Right lobe of liver (tissue), 6 donors: Measurements from ENCODE around the gene RXFP3. TPM values are rescaled to one million over a fixed set of nuclear protein-coding genes. Genes with fewer than 3 reads are reported as not detected.

Experiments
- ATAC-seq, 4 donors: fragments of 200-7000 bp; cut with Tn5 transposase; one replicate each; pipeline ENCODE4 v1.9.1; 2020; ENCODE audit warnings: mild to moderate bottlenecking in 4 of 4, moderate library complexity in 4 of 4
- DNase-seq, 3 donors: peaks; one replicate each; pipeline ENCODE4 v3.0.0-alpha.2; 2020
- H3K27ac ChIP-seq, 3 donors: fragments of 200-600 bp; one replicate each; pipeline ENCODE4 v1.8.0; 2022
- H3K27me3 ChIP-seq, 2 donors: fragments of 200-600 bp; one replicate each; pipeline ENCODE4 v1.8.0; 2022
- H3K36me3 ChIP-seq, 4 donors: fragments of 200-600 bp; sonication (generic) in 1 of 4; one replicate each; pipeline versions ENCODE4 v1.5.1 to v1.8.0; 2017 to 2022; ENCODE audit warnings: control low read depth in 1 of 4
- H3K4me1 ChIP-seq, 4 donors: fragments of 200-600 bp; sonication (generic) in 1 of 4; one replicate each; pipeline versions ENCODE4 v1.5.1 to v1.8.0; 2017 to 2022; ENCODE audit warnings: control low read depth in 1 of 4
- H3K4me3 ChIP-seq, 3 donors: fragments of 200-600 bp; one replicate each; pipeline ENCODE4 v1.8.0; 2022
- H3K9me3 ChIP-seq, 4 donors: fragments of 200-600 bp; sonication (generic) in 1 of 4; one replicate each; pipeline versions ENCODE4 v1.5.1 to v1.8.0; 2017 to 2022; ENCODE audit warnings: control low read depth in 1 of 4
- POLR2A ChIP-seq: fragments of 450-650 bp; IDR thresholded peaks from one replicate; pipeline ENCODE4 v1.6.1; 2017; ENCODE audit warnings: antibody characterized with exemption, mild to moderate bottlenecking
- WGBS: methylation state at CpG from one replicate; pipeline ENCODE4 v1.1.6; 2018; ENCODE audit warnings: low coverage, low lambda C conversion rate; ENCODE audit not compliant: insufficient coverage; ENCODE audit errors: missing lambda C conversion rate; 5-methylcytosine and 5-hydroxymethylcytosine counted together
- intact Hi-C, 2 donors: fragments of 100-400 bp; cut with DNase I; formaldehyde crosslinking; loops; one replicate each; pipeline versions ENCODE4 v1.11.2 to v1.14.1; 2022
- total RNA-seq, 6 experiments: library from RNA; depleted of rRNA in 2 of 6; stranded (reverse); fragments of >200 nt in 2 of 6; fragmentation: NEBNext Ultra II Directional in 3 of 6; extraction: Animal tissue kit (Norgen Biotek cat#: 25700) in 3 of 6; gene quantifications; one replicate each; pipeline versions ENCODE4 v1.1.0 to v1.2.4, GENCODE V29; 2016 to 2023
- TF ChIP-seq, protein P1 (sequence below), 4 donors: fragments of 200-600 bp in 3 of 4; fragments of 450-650 bp in 1 of 4; IDR thresholded peaks; one replicate each; pipeline versions ENCODE4 v1.5.1 to v1.8.0; 2016 to 2022; ENCODE audit warnings: antibody characterized with exemption in 4 of 4, mild to moderate bottlenecking in 2 of 4
- donor health status: DM: no; HTN: yes; CAD: no.
- donor health status: DM: no; HTN: no; CAD: no.
- donor health status: DM: no; HTN: no; CAD: no.
- donor health status: DM: no; HTN: yes; CAD: no.
- donor health status: DM: no; HTN: yes; CAD: no.

Gene RXFP3
- total RNA-seq, 6 experiments from 2014 or later: not detected

DNA sequence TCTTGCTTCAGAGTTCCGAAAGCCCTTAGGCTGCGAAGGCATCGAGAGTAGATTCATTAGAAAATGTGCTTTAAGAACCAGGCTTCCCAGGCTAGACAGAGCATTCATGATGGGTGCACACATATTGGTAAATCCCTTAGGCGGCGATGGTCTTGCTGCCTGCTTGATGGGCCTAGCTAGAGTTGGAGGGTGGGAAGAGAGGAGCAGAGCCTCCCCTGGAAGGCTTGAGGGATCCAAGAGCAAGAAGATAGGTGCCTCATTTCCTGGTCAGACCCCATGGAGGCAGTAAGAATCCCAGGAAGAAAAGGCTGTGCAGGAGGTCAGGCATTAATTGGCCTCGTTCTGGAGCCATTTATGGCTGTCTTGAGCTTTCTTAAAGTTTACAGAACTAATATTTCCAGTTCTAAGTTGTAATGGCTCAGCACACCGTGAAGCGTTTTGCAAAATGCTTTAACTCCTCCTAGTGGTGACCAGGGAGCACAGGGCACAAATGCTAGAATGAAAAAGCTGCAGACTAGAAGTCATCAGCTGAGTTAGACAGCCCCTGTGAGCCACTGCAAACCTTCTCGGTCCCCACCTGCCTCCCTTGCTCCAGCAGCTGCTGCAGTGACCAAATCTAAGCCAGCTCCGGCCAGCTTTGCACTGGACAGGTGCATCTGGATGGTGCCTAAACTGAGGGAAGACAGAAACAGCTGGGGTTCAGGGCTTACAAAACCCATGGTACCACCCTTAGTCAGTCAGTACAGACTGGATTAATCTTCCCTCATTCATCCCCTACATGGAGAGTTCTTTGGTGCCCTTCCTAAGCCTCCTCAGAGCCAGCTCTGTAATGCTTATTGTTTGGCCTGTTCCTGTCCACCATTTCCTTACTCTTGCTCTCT lies 33.6 kb downstream of the RXFP3 start:
- intact Hi-C loops: no loop called here
- TF ChIP-seq, protein P1, sequence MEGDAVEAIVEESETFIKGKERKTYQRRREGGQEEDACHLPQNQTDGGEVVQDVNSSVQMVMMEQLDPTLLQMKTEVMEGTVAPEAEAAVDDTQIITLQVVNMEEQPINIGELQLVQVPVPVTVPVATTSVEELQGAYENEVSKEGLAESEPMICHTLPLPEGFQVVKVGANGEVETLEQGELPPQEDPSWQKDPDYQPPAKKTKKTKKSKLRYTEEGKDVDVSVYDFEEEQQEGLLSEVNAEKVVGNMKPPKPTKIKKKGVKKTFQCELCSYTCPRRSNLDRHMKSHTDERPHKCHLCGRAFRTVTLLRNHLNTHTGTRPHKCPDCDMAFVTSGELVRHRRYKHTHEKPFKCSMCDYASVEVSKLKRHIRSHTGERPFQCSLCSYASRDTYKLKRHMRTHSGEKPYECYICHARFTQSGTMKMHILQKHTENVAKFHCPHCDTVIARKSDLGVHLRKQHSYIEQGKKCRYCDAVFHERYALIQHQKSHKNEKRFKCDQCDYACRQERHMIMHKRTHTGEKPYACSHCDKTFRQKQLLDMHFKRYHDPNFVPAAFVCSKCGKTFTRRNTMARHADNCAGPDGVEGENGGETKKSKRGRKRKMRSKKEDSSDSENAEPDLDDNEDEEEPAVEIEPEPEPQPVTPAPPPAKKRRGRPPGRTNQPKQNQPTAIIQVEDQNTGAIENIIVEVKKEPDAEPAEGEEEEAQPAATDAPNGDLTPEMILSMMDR (IDR thresholded peaks at IDR 0.05): peak; percentile 20 to 64 (median 48)
- no peak for TF ChIP-seq POLR2A
- Histone ChIP-seq H3K4me3 (no peak overlapping the region), H3K4me1 (no peaks in the 10 kb centered on the region), H3K27ac (no peak overlapping the region), H3K36me3 (no peaks in the 10 kb centered on the region), H3K27me3 (no peaks in the 10 kb centered on the region), H3K9me3 (no peaks in the 10 kb centered on the region)
- 69% methylated on average over 8 of the region's 10 CpGs for WGBS
- peak; percentile 59 to 69 (median 66) for ATAC-seq
- no peak for DNase-seq

DNA sequence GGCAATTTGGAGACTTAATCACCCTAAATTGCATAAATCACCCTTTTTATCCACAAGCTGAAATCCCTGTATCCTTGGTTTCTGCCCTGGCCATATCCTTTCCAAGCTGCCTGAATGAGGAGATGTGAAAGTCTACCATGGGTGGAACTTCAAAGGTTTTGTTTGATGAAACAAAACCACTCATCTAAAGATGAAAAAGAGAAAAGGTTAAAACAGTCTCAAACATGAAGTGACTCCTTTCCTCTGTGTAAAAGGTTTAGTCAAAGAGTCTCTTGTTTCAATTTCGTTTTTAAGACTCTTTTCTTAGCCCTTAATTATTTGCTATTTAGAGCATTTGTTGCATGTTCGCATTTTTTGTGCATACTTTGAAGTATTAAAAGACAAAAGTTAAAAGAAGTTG lies 37.1 kb downstream of the RXFP3 start:
- TF ChIP-seq POLR2A: no peak
- TF ChIP-seq, protein P1 (IDR thresholded peaks at IDR 0.05): no peak
- intact Hi-C loops: no loop called here

DNA sequence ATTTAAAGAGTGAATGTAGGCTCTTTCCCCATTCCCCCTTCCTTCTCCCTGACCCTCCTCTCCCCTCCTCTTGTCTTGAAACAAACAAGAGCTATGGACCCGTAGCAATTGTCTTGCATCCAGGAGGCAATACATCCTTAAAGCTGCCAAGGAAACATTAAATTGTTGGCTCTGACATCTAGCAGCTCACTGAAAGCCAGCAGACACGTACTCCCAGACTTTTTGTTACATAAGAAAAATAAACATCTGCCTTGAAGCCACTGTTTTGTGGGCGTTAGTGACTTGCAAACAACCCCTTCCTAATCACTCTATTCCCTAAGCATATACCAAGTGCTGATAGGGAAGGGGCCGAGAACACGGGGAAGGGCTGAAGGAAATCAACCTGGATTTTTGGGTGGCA lies 39.7 kb downstream of the RXFP3 start:
- Histone ChIP-seq H3K27ac (no peak overlapping the region), H3K4me3 (no peak overlapping the region), H3K27me3 (no peaks in the 10 kb centered on the region), H3K36me3 (no peaks in the 10 kb centered on the region), H3K4me1 (no peaks in the 10 kb centered on the region), H3K9me3 (no peaks in the 10 kb centered on the region)
- 54% methylated on average over 5 of the region's 5 CpGs for WGBS
- ATAC-seq: no peak
- no peak for TF ChIP-seq POLR2A
- TF ChIP-seq, protein P1 (IDR thresholded peaks at IDR 0.05): no peak
- intact Hi-C loops: no loop called here
- no peak for DNase-seq

More for the DNA sequence above, 37.1 kb downstream of the RXFP3 start:
- DNase-seq: no peak
- Histone ChIP-seq H3K9me3 (no peaks in the 10 kb centered on the region), H3K27ac (no peak overlapping the region), H3K36me3 (no peaks in the 10 kb centered on the region), H3K4me1 (no peaks in the 10 kb centered on the region), H3K4me3 (no peak overlapping the region), H3K27me3 (no peaks in the 10 kb centered on the region)
- ATAC-seq: no peak
- 69% methylated on average over 2 of the region's 2 CpGs for WGBS

DNA sequence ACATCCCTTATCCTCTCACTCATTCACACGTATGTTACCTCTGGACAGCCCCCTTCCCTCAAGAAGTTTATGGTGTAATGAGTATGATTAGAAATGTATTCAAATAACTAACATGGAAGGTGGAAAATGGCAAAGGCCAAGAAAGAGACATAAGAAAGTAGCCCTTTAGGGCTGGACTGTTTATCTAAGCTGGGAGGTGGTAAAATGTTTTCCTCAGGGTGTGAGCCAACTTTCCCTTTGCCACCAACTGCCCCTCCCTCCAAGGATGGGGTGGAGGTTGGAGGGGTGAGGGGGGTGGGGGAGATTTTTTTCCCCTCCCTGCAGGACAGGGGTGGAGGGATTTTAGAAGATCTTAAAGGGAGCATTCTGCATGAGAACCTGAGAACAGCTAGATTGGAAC lies 40.1 kb downstream of the RXFP3 start:
- no peaks in the 10 kb centered on the region for H3K9me3 ChIP-seq
- intact Hi-C loops: no loop called here
- H3K27ac ChIP-seq: no peak overlapping the region
- WGBS: 65% methylated on average over 1 of the region's 1 CpG
- peaks cover 0 to 4% (median 0%) of the 10 kb centered on the region in 4 donors for H3K4me1 ChIP-seq
- DNase-seq (no peak), ATAC-seq (no peak)
- no peaks in the 10 kb centered on the region for H3K36me3 ChIP-seq
- H3K4me3 ChIP-seq: no peak overlapping the region
- no peaks in the 10 kb centered on the region for H3K27me3 ChIP-seq
- no peak for TF ChIP-seq POLR2A
- TF ChIP-seq, protein P1 (IDR thresholded peaks at IDR 0.05): no peak
